Lung (tissue), 12 donors: ENCODE measurements around the gene ADAMTS17. TPM values are rescaled to one million over a fixed set of nuclear protein-coding genes. Genes with fewer than 3 reads are reported as not detected.

Experiments
- ATAC-seq: fragments of 200-7000 bp; cut with Tn5 transposase; one replicate; pipeline ENCODE4 v1.9.1; 2020; ENCODE audit warnings: moderate number of reproducible peaks; ENCODE audit not compliant: insufficient read depth, low FRiP score
- DNase-seq, 3 donors: peaks; one replicate each; pipeline ENCODE4 v3.0.0-alpha.2; 2013 to 2017
- H3K27ac ChIP-seq, 2 donors: one replicate each; pipeline ENCODE4 v1.5.1; 2013; ENCODE audit warnings: mild to moderate bottlenecking in 2 of 2, moderate library complexity in 2 of 2, control low read depth in 1 of 2, inconsistent platforms in 1 of 2, low read depth in 1 of 2, low read length in 1 of 2
- H3K27me3 ChIP-seq, 3 donors: one replicate each; pipeline ENCODE4 v1.5.1; 2013; ENCODE audit warnings: low read length in 2 of 3; ENCODE audit not compliant: control insufficient read depth in 3 of 3, insufficient read depth in 3 of 3
- H3K36me3 ChIP-seq, 4 donors: one replicate each; pipeline ENCODE4 v1.5.1; 2013; ENCODE audit warnings: low read length in 4 of 4, mild to moderate bottlenecking in 1 of 4, moderate library complexity in 1 of 4; ENCODE audit not compliant: control insufficient read depth in 4 of 4, insufficient read depth in 4 of 4
- H3K4me1 ChIP-seq, 5 donors: one replicate each; pipeline ENCODE4 v1.5.1; 2013; ENCODE audit warnings: low read length in 5 of 5, mild to moderate bottlenecking in 2 of 5, moderate library complexity in 1 of 5; ENCODE audit not compliant: control insufficient read depth in 5 of 5, insufficient read depth in 5 of 5
- H3K4me3 ChIP-seq: one replicate; pipeline ENCODE4 v1.5.1; 2013; ENCODE audit warnings: mild to moderate bottlenecking, control low read depth, moderate library complexity
- H3K9ac ChIP-seq, 2 donors: one replicate each; pipeline ENCODE4 v1.5.1; 2013; ENCODE audit warnings: low read length in 2 of 2, control low read depth in 1 of 2; ENCODE audit not compliant: insufficient read depth in 1 of 2
- H3K9me3 ChIP-seq, 4 donors: one replicate each; pipeline ENCODE4 v1.5.1; 2013; ENCODE audit warnings: low read length in 3 of 4, mild to moderate bottlenecking in 1 of 4, moderate library complexity in 1 of 4; ENCODE audit not compliant: control insufficient read depth in 4 of 4, insufficient read depth in 3 of 4
- CTCF ChIP-seq: IDR thresholded peaks from 2 replicates; pipeline ENCODE4 v1.5.1; 2012; ENCODE audit warnings: mild to moderate bottlenecking; ENCODE audit errors: control extremely low read depth, extremely low read depth
- WGBS, 2 donors: extraction: QIAGEN DNeasy Blood & Tissue Kit; methylation state at CpG; one replicate each; pipeline ENCODE4 v1.1.7; 2013; 5-methylcytosine and 5-hydroxymethylcytosine counted together
- polyA plus RNA-seq, 2 donors: library from polyadenylated mRNA; stranded (reverse); fragments of 200-250 nt; gene quantifications; one replicate each; pipeline ENCODE4 v1.2.1, GENCODE V29; 2013
- total RNA-seq, 2 donors: library from RNA; depleted of rRNA in 1 of 2; stranded (reverse); fragments of >200 nt in 1 of 2; gene quantifications; one replicate each; pipeline ENCODE4 v1.2.1, GENCODE V29; 2014 to 2021
- donor health status: control.
- donor health status: control.
- donor health status: Bipolar disorder and iron deficiency.
- donor health status: healthy.
- donor health status: DM: yes; HTN: yes; CAD: no.

The ADAMTS17 gene
- total and polyA plus RNA-seq, 4 donors = 0.47 to 6.6 (median 2.2) TPM

- no peak for DNase-seq
- no peak for TF ChIP-seq CTCF
- 92 to 96% methylated on average over 15 of the region's 15 CpGs for WGBS, 2 donors
These were observed 362.4 kb downstream of the ADAMTS17 start for GRCh38 chr15:99979371-99979770.

DNA sequence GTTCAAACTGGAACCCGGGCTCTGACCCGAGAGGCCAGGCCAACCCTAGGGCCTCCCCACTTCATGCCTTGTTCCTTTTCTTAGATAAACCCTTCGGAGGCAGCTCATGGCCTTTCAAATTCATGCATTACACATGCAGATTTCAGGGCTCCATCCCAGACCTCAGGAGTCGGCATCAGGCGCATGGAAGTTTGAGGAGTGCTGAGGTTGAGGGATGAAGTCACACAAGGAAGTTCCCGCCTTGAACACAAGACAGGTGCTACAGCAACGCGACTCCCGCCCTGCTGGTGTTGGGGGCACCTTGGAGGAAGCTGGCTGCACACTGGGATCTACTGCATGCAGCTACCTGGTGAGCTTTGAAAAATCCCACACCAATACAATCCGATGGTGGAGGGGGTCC lies 363.3 kb downstream of the ADAMTS17 start:
- 73 to 74% methylated on average over 10 of the region's 10 CpGs for WGBS, 2 donors
- H3K36me3 ChIP-seq = no peaks in the 10 kb centered on the region
- ATAC-seq (no peak), DNase-seq (no peak)
- H3K27me3 ChIP-seq = no peaks in the 10 kb centered on the region
- peaks cover 0 to 14% (median 5%) of the 10 kb centered on the region in 5 donors for H3K4me1 ChIP-seq
- H3K27ac ChIP-seq = no peak overlapping the region
- no peak overlapping the region for H3K4me3 ChIP-seq
- H3K9me3 ChIP-seq = peaks cover 0 to 3% (median 0%) of the 10 kb centered on the region in 4 donors
- H3K9ac ChIP-seq = no peak overlapping the region
- TF ChIP-seq CTCF = no peak

More at GRCh38 chr15:99979371-99979770, 362.4 kb downstream of the ADAMTS17 start:
- Histone ChIP-seq H3K9me3 (peaks cover 0 to 3% (median 0%) of the 10 kb centered on the region in 4 donors), H3K36me3 (no peaks in the 10 kb centered on the region), H3K4me3 (no peak overlapping the region), H3K4me1 (peaks cover 0 to 23% (median 9%) of the 10 kb centered on the region in 5 donors), H3K9ac (no peak overlapping the region), H3K27ac (no peak overlapping the region), H3K27me3 (no peaks in the 10 kb centered on the region)
- no peak for ATAC-seq

DNA sequence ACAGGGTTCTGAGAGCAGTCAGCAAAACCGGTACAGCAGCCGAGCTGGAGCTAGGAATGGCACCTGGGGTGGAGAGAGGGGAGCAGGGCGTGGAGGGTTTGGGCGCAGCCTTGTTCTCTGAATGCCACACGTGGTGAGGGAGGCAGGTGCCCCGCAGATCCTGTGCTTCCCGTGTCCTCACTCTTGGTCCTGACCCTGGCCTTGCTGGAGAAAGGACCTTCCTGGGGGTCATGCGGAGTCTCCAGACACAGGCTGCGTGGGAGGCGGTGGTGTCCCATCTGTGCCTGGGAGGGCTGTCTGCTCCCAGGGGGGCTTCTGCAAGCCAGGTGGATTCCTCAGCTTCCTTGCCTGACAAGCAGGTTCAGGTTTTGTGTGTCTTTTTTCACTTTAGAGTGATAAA lies 363.8 kb downstream of the ADAMTS17 start:
- Histone ChIP-seq H3K4me3 (no peak overlapping the region), H3K4me1 (peaks cover 0 to 9% (median under 1%) of the 10 kb centered on the region in 5 donors), H3K9ac (no peak overlapping the region), H3K27me3 (no peaks in the 10 kb centered on the region), H3K36me3 (no peaks in the 10 kb centered on the region), H3K9me3 (peaks cover 0 to 3% (median 0%) of the 10 kb centered on the region in 4 donors), H3K27ac (no peak overlapping the region)
- TF ChIP-seq CTCF = no peak
- DNase-seq = no peak
- WGBS, 2 donors = 76 to 82% methylated on average over 10 of the region's 10 CpGs
- ATAC-seq = no peak

- no peak overlapping the region for H3K27ac ChIP-seq
- no peaks in the 10 kb centered on the region for H3K9me3 ChIP-seq
- ATAC-seq = no peak
- TF ChIP-seq CTCF = no peak
- 71 to 85% methylated on average over 9 of the region's 9 CpGs for WGBS, 2 donors
- peaks cover 0 to 8% (median 0%) of the 10 kb centered on the region in 5 donors for H3K4me1 ChIP-seq
- H3K4me3 ChIP-seq = no peak overlapping the region
- DNase-seq = peak in 1 of 3 donors; percentile 37
- no peaks in the 10 kb centered on the region for H3K27me3 ChIP-seq
- H3K9ac ChIP-seq = no peak overlapping the region
- no peaks in the 10 kb centered on the region for H3K36me3 ChIP-seq
These were observed 364.9 kb downstream of the ADAMTS17 start for GRCh38 chr15:99976811-99977271.
